Stimulated activated CD8-positive, alpha-beta memory T cell treated with anti-CD3 and anti-CD28 coated beads, Interleukin-7, amount 100 ng/mL, for 48 hours (primary cell): ENCODE results near the gene DCTN1.

ENCODE experiments used
- DNase-seq, 2 donors: peaks; one replicate each; pipeline ENCODE4 v3.0.0-alpha.2; 2020; ENCODE audit warnings: low read depth in 1 of 2; ENCODE audit errors: extremely low read depth in 1 of 2

Gene DCTN1

DNA sequence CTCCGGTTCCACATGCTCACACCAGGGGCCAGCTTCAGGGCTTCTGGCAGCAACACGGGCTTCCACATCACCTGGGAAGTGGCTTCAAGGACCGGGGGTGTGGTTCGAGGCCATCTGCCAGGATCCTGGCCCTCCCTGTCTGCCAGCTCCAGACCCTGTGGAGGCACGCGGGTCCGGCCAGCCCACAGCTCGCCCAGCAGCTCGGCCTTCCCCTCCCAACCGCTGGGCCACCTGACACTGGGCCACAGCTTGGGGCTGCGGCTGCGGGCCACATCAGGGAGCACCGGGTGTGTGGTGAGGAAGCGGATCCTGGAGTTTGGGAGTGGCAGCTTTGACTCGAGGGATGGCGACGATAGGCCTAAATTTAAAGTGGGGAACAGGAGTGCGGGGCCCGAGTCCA is 34.3 kb upstream of the DCTN1 start:
- DNase-seq = no peak

GRCh38 chr2:74413001-74413698 is 33.0 kb upstream of the DCTN1 start:
- DNase-seq = no peak

GRCh38 chr2:74407682-74408081 is 27.6 kb upstream of the DCTN1 start:
- no peak for DNase-seq

GRCh38 chr2:74406035-74406434 is 25.9 kb upstream of the DCTN1 start:
- no peak for DNase-seq

DNA sequence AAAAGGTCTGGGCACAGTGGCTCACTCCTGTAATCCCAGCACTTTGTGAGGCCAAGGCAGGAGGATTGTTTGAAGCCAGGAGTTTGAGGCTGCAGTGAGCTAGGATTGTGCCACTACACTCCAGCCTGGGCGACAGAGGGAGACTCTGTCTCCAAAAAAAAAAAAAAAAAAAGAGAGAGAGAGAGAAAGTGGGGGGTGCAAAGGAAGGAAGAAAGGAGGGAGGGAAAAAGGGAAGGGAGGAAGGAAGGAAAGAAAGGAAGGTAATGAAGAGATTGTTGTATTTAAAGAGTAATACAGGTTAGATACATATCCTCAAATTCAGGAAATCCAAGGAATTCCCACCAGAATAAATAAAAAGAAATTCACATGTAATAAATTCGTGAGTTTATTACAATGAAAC is 21.8 kb upstream of the DCTN1 start:
- DNase-seq = no peak

DNA sequence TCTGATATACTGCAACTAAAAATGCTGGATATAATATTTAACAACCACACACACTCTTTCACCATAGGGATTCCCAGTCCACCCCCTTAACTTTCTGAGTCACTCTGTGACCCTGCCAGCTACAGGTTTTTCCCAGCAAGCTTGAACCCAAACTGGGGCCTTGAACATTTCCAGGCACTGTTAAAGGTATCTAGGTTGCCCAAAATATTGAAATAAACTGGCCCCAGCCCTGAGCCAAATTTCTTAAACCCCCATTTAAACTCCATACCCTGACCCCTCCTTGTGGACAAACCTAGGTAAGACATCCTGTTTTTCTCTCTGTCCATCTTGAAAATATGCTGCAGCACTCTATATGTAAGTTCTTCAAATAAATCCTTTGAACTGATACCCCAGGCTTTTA is 19.7 kb upstream of the DCTN1 start:
- no peak for DNase-seq

DNA sequence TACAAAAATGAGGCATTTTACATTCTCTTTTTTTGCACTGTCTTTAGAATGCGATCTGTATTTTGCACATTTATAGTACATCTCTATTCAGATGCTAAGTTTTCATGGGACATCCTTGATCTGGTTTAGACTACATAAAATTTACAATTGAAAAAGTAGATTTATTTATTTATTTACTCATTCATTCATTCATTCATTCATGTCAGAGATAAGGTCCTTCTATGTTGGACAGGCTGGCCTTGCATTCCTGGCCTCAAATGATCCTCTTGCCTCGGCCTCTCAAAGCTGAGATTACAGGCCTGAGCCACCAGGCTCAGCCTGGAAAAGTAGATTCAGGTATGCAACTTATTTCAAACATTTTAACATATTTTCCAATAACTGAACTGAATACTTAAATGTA is 16.0 kb upstream of the DCTN1 start:
- DNase-seq = no peak

GRCh38 chr2:74393525-74393924 is 13.4 kb upstream of the DCTN1 start:
- no peak for DNase-seq

- no peak for DNase-seq
Measured at GRCh38 chr2:74392449-74392743, 12.3 kb upstream of the DCTN1 start.

DNA sequence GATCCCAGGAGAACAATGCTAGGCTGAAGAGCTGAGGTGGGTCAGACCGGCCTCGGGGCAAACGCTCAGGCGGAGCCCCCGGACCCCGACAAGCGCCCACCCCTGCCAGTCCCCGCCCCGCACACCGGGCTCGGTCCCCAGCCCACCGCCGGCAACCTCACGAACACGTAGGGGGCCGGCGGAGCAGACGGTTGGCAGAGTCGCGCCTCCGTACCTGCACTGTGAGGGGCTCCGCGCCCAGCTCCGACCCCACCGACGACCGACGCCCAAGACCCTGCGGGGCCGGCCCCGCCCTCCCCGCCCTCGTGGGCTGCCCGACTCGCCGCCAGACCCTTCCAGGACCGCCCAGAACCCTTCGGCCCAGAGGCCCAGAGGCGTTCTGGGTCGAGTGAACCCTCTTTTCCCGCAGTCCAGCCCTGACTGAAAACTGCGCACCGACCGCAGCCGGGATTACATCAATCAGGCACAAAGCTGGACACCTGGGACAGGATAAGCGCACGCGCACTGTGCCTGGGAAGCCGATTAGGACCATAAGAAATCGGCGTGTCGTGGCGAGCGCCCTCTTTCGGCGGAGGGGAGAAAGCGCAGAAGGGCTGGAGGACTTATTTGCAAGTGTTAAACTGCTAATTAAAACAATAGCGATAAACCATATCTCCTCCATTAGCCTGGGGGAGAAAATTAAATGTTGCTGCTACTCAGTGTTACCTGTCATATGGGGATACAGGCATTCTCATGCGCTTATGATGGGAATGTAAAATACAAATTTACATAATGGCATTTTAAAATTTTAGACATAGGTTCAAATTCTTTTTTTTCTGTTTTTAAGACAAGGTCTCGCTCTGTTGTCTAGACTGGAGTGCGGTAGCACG is 11.7 kb upstream of the DCTN1 start:
- DNase-seq = peak; percentile 82 to 83

DNA sequence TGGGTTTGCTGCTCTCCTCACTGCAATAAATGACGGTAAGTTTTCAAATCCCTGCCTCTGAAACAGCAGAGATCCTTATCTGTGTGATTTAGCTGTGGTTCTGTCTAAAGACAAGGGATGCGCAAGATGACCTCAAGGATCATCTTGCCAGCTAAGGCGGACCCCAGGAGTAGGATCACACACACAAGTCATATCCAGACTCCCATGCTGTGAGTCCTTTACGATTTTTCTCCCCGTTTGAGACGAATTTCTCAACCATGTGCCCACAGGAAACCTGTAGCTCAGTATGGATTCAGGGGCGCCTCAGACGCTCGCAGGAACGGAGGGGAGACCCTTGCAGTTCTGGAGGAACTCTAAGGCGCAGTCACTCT is 11.1 kb upstream of the DCTN1 start:
- DNase-seq = no peak

GRCh38 chr2:74390606-74391005 is 10.5 kb upstream of the DCTN1 start:
- DNase-seq = no peak

GRCh38 chr2:74387346-74387745 is 7.2 kb upstream of the DCTN1 start:
- no peak for DNase-seq

DNA sequence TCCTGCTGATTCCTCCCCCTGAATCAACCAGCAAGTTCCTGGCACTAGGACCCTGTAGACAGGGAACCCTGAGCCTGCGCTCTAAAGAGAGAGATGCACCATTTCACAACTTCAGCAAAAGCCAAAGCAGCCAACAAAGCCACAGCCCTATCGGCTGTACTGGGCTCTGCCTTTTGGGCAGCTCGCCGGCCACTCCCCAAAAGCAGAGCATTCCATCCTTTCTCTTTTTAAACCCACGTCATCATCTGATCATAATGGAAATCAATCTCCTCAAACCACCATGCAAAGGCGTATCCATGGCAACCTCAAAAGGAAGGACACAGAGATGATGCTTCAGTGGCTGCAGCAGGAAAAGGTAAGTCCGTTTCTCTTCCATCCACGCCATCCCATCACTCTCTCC is 5.3 kb upstream of the DCTN1 start:
- no peak for DNase-seq

GRCh38 chr2:74384051-74384450 is 3.9 kb upstream of the DCTN1 start:
- DNase-seq = no peak

DNA sequence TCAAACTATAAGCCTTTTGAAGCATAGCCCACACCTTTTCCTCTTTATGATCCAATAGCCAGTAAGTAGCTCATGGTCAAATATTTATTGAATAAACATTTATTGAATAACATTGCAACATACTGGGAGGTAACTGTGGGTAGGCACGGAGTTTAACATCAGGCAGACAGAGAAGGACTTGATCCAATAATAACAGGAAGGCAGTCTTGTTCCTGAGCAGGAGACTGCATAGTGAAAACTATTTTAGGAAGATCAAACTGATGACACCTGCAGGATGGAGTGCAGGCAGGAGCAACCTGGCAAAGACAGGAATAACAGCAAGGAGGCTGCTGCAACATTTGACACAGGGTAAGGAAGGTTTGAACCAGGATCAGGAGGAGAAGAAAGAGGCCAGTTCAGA is 3.1 kb upstream of the DCTN1 start:
- no peak for DNase-seq

DNA sequence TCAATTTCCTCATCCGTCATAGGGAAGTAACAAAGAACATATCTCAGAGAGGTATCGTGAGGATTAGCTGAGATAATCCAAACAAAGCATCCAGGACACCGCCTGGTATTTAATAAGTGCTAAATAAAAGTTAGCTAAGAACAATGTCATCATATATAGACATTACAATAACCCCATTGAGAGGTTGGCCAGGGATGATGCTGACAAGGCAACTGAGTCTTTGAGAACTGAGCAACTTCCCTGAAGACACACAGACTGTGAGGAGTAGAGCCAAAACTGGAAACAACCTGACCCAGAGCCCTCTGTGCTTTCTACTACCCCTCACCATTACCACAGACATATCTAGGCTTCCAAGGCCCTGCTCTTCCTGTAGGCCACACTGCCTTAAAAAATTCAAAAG is 1.6 kb upstream of the DCTN1 start:
- no peak for DNase-seq

- no peak for DNase-seq
Measured at GRCh38 chr2:74378007-74378406, 2.1 kb downstream of the DCTN1 start.

GRCh38 chr2:74375838-74376237 is 4.3 kb downstream of the DCTN1 start:
- DNase-seq = no peak

DNA sequence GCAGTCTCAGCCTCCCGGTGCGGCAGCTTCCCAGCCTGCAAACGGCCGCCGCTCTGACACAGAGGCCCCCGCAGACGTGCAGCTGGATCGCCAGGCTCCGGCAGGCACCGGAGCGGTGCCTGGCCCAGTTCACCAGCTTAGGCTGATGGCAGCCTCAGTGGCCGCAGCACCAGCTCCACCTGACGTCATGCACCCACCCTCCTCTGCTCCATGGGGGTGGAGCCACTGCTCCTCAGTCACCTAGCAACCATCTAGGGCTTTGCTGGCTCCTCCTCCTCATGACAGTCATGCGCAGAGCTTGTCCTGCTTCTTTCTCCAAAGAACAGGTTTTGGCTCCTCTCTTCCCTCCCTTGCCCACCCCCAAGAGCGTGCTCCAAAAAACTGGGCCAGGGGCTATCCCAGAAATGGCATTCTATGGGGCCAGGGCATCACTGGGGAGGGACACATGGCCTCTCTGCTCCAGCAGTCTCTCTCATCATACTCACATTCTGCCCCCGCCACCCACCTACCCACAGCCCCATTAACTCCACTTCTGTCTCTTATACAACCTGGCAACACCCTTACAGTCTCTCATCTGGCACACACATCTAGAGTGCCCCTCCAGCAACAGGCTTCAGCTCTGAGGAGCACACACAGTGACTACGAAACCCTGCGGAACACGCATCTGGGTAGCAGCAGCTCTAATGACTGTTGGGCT is 5.5 kb downstream of the DCTN1 start:
- no peak for DNase-seq

DNA sequence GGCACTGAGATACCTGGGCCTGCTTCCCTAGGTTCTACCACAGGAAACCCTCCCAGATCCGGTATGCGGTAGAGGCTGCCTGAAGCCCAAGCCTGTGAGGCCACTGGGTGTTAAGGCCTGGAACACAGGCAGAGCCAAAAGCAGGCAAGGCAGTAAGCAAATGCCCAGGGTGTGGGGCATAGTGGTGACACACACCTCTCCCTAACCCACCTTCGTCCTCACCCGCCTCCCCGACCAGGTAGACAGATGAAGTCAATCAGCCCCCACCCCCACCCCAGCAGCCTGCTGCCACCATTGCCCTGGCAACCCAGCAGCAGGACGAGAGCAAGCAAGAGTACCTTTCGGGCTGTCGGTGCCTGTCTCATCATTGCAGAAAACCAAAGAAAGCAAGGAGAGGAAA is 6.1 kb downstream of the DCTN1 start:
- DNase-seq = no peak

DNA sequence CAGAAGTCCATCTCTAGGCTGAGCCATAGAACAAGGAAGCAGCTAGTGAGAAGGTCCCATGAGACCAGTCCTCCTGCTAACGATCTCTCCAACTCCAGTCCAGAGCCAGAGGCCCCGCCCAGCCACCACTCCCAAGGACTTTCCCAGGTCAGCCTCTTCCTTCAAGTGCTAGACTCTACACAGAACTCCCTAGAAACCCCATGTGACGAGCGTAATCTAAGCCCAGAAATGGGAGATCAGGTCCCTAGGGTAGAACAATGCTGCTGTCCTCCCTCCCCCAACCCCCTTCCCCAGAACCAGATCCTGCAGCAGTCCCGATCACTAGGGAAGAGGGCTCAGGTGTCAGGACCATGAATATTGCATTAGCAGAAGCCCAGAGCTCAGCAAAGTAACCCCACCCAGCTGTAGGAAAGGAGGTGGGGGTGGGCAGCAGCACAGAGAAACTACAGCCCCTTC is 6.9 kb downstream of the DCTN1 start:
- DNase-seq = no peak
